Upper lobe of right lung (tissue), 1 donor: ENCODE data around the gene PMM1. TPM values are rescaled to one million over a fixed set of nuclear protein-coding genes. Genes with fewer than 3 reads are reported as not detected.
"Not testable (repeated sequence)": the region's sequence is repeated elsewhere in the genome, so short reads cannot be mapped to it uniquely, and the experiment has no call there.

Source experiments
- ATAC-seq: fragments of 200-7000 bp; cut with Tn5 transposase; one replicate; pipeline ENCODE4 v1.9.1; 2020; ENCODE audit warnings: mild to moderate bottlenecking, moderate library complexity
- DNase-seq: peaks from one replicate; pipeline ENCODE4 v3.0.0-alpha.2; 2020
- H3K27ac ChIP-seq: fragments of 200-600 bp; one replicate; pipeline ENCODE4 v1.8.0; 2022
- H3K27me3 ChIP-seq: fragments of 200-600 bp; one replicate; pipeline ENCODE4 v1.8.0; 2022; ENCODE audit warnings: mild to moderate bottlenecking
- H3K36me3 ChIP-seq: fragments of 200-600 bp; one replicate; pipeline ENCODE4 v1.8.0; 2022
- H3K4me1 ChIP-seq: fragments of 200-600 bp; one replicate; pipeline ENCODE4 v1.8.0; 2022
- H3K4me3 ChIP-seq: fragments of 200-600 bp; one replicate; pipeline ENCODE4 v1.8.0; 2022; ENCODE audit warnings: mild to moderate bottlenecking
- H3K9me3 ChIP-seq: fragments of 200-600 bp; one replicate; pipeline ENCODE4 v1.8.0; 2022
- CTCF ChIP-seq: fragments of 200-600 bp; IDR thresholded peaks from one replicate; pipeline ENCODE4 v1.8.0; 2022; ENCODE audit warnings: antibody characterized with exemption
- intact Hi-C: fragments of 100-400 bp; cut with DNase I; formaldehyde crosslinking; loops from one replicate; pipeline ENCODE4 v1.11.0; 2022
- total RNA-seq: library from RNA; stranded (reverse); fragmentation: NEBNext Ultra II Directional; extraction: Animal tissue kit (Norgen Biotek cat#: 25700); gene quantifications from one replicate; pipeline ENCODE4 v1.2.1, GENCODE V29; 2021
- donor health status: DM: no; HTN: yes; CAD: no; lungs with severe emphysema.

Gene PMM1
- total RNA-seq, 1 donor from 2014 or later: 44.4 TPM

DNA sequence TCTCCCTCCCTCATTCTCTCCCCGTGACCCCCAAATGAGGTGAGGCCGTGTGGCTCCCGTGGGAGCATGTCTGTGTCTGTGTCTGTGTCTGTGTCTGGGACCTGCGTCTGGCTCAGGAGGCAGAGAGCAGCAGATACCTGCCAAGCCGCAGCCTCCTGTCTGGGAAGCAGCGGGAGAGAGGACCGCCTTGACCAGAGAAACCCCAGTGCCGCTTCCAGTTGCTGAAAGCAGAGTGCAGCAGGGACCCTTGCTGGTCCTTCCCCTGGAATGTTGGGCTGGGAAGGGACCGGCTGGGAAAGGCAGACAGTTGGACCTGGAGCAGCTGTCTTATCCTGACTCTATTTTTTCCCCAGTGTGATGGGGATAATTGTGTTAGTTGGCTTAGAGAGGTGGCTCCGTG lies 28.3 kb downstream of the PMM1 start:
- Histone ChIP-seq H3K4me1 (peaks cover 23% of the 10 kb centered on the region), H3K4me3 (peak overlapping the region; percentile 39), H3K36me3 (no peaks in the 10 kb centered on the region), H3K27ac (peak overlapping the region; percentile 58), H3K27me3 (no peaks in the 10 kb centered on the region), H3K9me3 (no peaks in the 10 kb centered on the region)
- ATAC-seq (no peak), DNase-seq (no peak)
- no peak for TF ChIP-seq CTCF
- intact Hi-C loops: no loop called here

DNA sequence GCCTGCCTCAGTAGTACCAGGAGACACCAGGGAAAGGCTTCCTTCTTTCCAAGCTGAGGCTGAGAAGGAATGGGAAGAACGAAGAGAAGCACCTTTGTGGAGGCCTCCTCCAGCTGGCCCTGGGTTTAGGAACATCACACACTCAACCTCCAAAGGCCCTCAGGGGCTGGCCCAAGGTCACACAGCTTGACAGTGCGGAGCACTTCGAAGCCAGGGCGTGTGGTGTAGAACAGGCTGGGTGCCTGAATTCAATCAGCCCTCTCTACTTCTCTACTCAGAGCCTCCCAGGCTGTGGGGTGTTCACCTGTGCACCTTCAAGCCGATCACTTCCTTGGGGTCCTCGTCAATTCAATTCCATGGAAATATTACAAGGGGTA lies 29.6 kb downstream of the PMM1 start:
- intact Hi-C loops: no loop called here
- H3K4me3 ChIP-seq: peak overlapping the region; percentile 39
- H3K36me3 ChIP-seq: no peaks in the 10 kb centered on the region
- no peak for TF ChIP-seq CTCF
- ATAC-seq (no peak), DNase-seq (no peak)
- H3K27ac ChIP-seq: peak overlapping the region; percentile 58
- peaks cover 26% of the 10 kb centered on the region for H3K4me1 ChIP-seq
- H3K27me3 ChIP-seq: no peaks in the 10 kb centered on the region
- no peaks in the 10 kb centered on the region for H3K9me3 ChIP-seq

DNA sequence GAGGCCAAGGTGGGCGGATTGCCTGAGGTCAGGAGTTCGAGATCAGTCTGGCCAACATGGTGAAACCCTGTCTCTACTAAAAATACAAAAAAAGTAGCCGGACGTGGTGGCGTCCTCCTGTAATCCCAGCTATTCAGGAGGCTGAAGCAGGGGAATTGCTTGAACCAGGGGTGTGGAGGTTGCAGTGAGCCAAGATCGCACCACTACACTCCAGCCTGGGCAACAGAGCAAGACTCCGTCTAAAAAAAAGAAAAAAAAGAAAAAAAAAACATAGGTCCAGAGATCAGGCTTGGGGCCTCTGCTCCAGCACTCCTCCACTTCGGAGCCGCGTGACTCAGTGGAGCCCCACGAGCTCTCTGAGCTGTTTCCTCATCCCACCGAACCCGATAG lies 31.4 kb downstream of the PMM1 start:
- DNase-seq, H3K9me3 ChIP-seq, intact Hi-C loops, H3K36me3 ChIP-seq, H3K4me3 ChIP-seq, ATAC-seq, H3K27me3 ChIP-seq: not testable (repeated sequence)
- Histone ChIP-seq H3K27ac (peak overlapping the region; percentile 67), H3K4me1 (peaks cover 26% of the 10 kb centered on the region)

DNA sequence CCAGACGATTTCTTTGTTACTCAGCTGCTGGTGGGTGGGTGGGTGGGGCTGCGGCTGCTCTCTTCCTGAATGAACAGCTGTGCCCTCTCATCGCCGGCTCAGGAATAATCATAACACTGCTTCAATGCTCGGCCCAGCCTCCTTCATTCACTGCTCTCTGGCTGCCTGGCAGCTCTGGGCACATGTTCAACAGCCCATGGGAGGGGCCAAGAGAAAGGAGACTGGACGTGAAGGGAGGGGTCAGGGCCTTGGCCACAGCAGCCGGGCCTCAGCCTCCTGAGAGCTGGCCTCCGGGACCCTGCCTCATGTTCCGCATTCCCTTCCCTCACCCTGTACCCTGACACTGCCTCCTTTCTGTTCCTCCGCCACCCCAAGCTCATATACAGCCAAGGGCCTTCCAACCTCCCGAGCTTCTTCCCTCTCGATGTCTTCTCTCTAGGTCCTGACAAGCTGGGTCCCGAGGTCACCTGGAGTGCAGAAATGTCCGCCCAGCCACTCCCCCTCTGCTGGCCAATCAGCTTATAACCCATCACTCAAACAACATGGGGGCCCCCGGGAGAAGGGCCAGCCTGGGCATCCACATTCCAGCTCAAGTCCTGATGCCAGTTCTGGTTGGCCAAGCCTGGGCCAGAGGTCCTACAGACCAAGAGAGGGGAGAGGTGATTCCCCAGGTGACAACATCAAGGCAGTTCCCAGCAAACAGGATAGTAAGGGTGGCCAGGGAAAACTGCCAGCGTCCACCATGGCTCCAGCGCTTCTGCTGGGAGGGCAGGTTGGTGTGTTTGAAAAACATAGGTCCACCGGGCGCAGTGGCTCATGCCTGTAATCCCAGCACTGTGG lies 32.0 kb downstream of the PMM1 start:
- no peaks in the 10 kb centered on the region for H3K9me3 ChIP-seq
- no peaks in the 10 kb centered on the region for H3K36me3 ChIP-seq
- H3K4me1 ChIP-seq: peaks cover 26% of the 10 kb centered on the region
- intact Hi-C loops: no loop called here
- peak; percentile 84 for DNase-seq
- ATAC-seq: peak; percentile 87
- TF ChIP-seq CTCF: no peak
- peak overlapping the region; percentile 74 for H3K27ac ChIP-seq
- no peak overlapping the region for H3K4me3 ChIP-seq
- no peaks in the 10 kb centered on the region for H3K27me3 ChIP-seq

DNA sequence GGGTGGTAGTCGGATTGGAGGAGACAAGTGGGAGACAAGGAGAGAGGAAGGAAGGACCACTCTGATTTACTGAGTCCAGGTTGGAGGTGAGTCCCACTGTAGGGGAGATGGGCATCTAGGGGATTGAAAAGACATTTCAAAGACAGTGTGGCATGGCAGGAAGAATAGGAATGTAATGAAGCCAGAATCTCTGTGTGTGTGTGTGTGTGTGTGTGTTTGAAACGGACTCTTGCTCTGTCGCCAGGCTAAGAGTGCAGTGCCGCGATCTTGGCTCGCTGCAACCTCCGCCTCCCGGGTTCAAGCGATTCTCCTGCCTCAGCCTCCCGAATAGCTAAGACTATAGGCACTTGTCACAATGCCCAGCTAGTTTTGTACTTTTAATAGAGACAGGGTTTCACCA lies 33.1 kb downstream of the PMM1 start:
- H3K4me3 ChIP-seq: no peak overlapping the region
- no peak for DNase-seq
- intact Hi-C loops: no loop called here
- no peaks in the 10 kb centered on the region for H3K36me3 ChIP-seq
- peak overlapping the region; percentile 74 for H3K27ac ChIP-seq
- no peaks in the 10 kb centered on the region for H3K9me3 ChIP-seq
- no peak for TF ChIP-seq CTCF
- H3K27me3 ChIP-seq: no peaks in the 10 kb centered on the region
- peaks cover 26% of the 10 kb centered on the region for H3K4me1 ChIP-seq
- no peak for ATAC-seq

GRCh38 chr22:41555325-41555982 lies 34.2 kb downstream of the PMM1 start:
- Histone ChIP-seq H3K4me1 (peaks cover 26% of the 10 kb centered on the region), H3K27ac (no peak overlapping the region), H3K4me3 (no peak overlapping the region), H3K27me3 (no peaks in the 10 kb centered on the region), H3K36me3 (no peaks in the 10 kb centered on the region), H3K9me3 (no peaks in the 10 kb centered on the region)
- no peak for TF ChIP-seq CTCF
- intact Hi-C loops: no loop called here
- ATAC-seq: no peak
- DNase-seq: no peak
